ENCODE results near the gene DBH.

Gene DBH

GRCh38 chr9:133666387-133666786 lies 30.2 kb downstream of the DBH start:
- no peak overlapping the region for H2BK5ac ChIP-seq (ENCODE audit: low read length)
- no peak for DNase-seq (ENCODE audit: low spot score)
- WGBS, 2 donors (ENCODE audit: extremely low coverage in 2 of 2, insufficient read length in 2 of 2, insufficient replicate concordance in 1 of 2) = no CpG with 5 or more reads among the region's 9 CpGs
- no peak overlapping the region for H3K27ac ChIP-seq (replicated peaks; ENCODE audit: low read length)
- no peaks in the 10 kb centered on the region for H3K36me3 ChIP-seq (replicated peaks in 1 of 2; ENCODE audit: control insufficient read depth in 2 of 2, insufficient read depth in 2 of 2, low read length in 2 of 2)
- no peak overlapping the region for H2BK12ac ChIP-seq (ENCODE audit: low read length)
- H3K18ac ChIP-seq (ENCODE audit: low read length) = peak overlapping the region; percentile 76
- no peak overlapping the region for H3K4me2 ChIP-seq (ENCODE audit: insufficient read depth, low read length, poor library complexity, severe bottlenecking)
- H3K4ac ChIP-seq (ENCODE audit: low read length) = no peak overlapping the region
- H3K14ac ChIP-seq (ENCODE audit: low read length) = no peak overlapping the region
- no peak overlapping the region for H4K91ac ChIP-seq (ENCODE audit: low read depth, low read length, poor library complexity)
- H3K9me3 ChIP-seq (replicated peaks in 1 of 2; ENCODE audit: control insufficient read depth in 2 of 2, insufficient read depth in 1 of 2, low read depth in 1 of 2, low read length in 2 of 2) = no peaks in the 10 kb centered on the region
- H4K8ac ChIP-seq (ENCODE audit: low read depth, low read length) = no peak overlapping the region
- no peaks in the 10 kb centered on the region for H3K27me3 ChIP-seq (ENCODE audit: control insufficient read depth in 3 of 3, insufficient read depth in 3 of 3, low read depth in 1 of 3, low read length in 3 of 3)
- H3K4me1 ChIP-seq (ENCODE audit: control insufficient read depth in 2 of 2, insufficient read depth in 1 of 2, low read depth in 1 of 2, low read length in 2 of 2) = no peaks in the 10 kb centered on the region
- no peak overlapping the region for H2BK120ac ChIP-seq (ENCODE audit: low read depth, low read length)
- peak overlapping the region; percentile 44 for H3K9ac ChIP-seq (ENCODE audit: low read depth, low read length, poor library complexity)
- H2AFZ ChIP-seq (ENCODE audit: low read length) = no peak overlapping the region
- H2AK5ac ChIP-seq (ENCODE audit: low read depth, low read length) = peak overlapping the region; percentile 75
- no peak overlapping the region for H3K4me3 ChIP-seq (ENCODE audit: low read length in 2 of 2)
- H3K79me1 ChIP-seq (ENCODE audit: low read depth, low read length) = no peaks in the 10 kb centered on the region
- peak overlapping the region; percentile 55 for H2BK15ac ChIP-seq (ENCODE audit: low read length)
- no peak overlapping the region for H3K23ac ChIP-seq (ENCODE audit: low read depth, low read length, poor library complexity)

GRCh38 chr9:133666845-133667244 lies 30.7 kb downstream of the DBH start:
- peak overlapping the region; percentile 55 for H2BK15ac ChIP-seq (ENCODE audit: low read length)

GRCh38 chr9:133667759-133668450 lies 31.7 kb downstream of the DBH start:
- Histone ChIP-seq H2BK15ac (ENCODE audit: low read length) (no peak overlapping the region), H3K27ac (replicated peaks; ENCODE audit: low read length) (no peak overlapping the region), H2AFZ (ENCODE audit: low read length) (no peak overlapping the region), H2AK5ac (ENCODE audit: low read depth, low read length) (peak overlapping the region; percentile 1), H3K4me2 (ENCODE audit: insufficient read depth, low read length, poor library complexity, severe bottlenecking) (no peak overlapping the region), H3K27me3 (ENCODE audit: control insufficient read depth in 3 of 3, insufficient read depth in 3 of 3, low read depth in 1 of 3, low read length in 3 of 3) (no peaks in the 10 kb centered on the region), H3K36me3 (replicated peaks in 1 of 2; ENCODE audit: control insufficient read depth in 2 of 2, insufficient read depth in 2 of 2, low read length in 2 of 2) (no peaks in the 10 kb centered on the region), H3K18ac (ENCODE audit: low read length) (peak overlapping the region; percentile 71), H3K9ac (ENCODE audit: low read depth, low read length, poor library complexity) (no peak overlapping the region), H3K4me1 (ENCODE audit: control insufficient read depth in 2 of 2, insufficient read depth in 1 of 2, low read depth in 1 of 2, low read length in 2 of 2) (no peaks in the 10 kb centered on the region), H2BK5ac (ENCODE audit: low read length) (no peak overlapping the region), H4K91ac (ENCODE audit: low read depth, low read length, poor library complexity) (no peak overlapping the region), H3K4ac (ENCODE audit: low read length) (peak overlapping the region; percentile 37), H3K14ac (ENCODE audit: low read length) (no peak overlapping the region), H3K79me1 (ENCODE audit: low read depth, low read length) (no peaks in the 10 kb centered on the region), H3K23ac (ENCODE audit: low read depth, low read length, poor library complexity) (peak overlapping the region; percentile 11), H3K4me3 (ENCODE audit: low read length in 2 of 2) (no peak overlapping the region), H2BK12ac (ENCODE audit: low read length) (peak overlapping the region; percentile 73), H4K8ac (ENCODE audit: low read depth, low read length) (no peak overlapping the region), H3K9me3 (replicated peaks in 1 of 2; ENCODE audit: control insufficient read depth in 2 of 2, insufficient read depth in 1 of 2, low read depth in 1 of 2, low read length in 2 of 2) (no peaks in the 10 kb centered on the region), H2BK120ac (ENCODE audit: low read depth, low read length) (no peak overlapping the region)
- no peak for DNase-seq (ENCODE audit: low spot score)
- WGBS, 2 donors (ENCODE audit: extremely low coverage in 2 of 2, insufficient read length in 2 of 2, insufficient replicate concordance in 1 of 2) = no CpG with 5 or more reads among the region's 17 CpGs

More at GRCh38 chr9:133666845-133667244, 30.7 kb downstream of the DBH start:
- peak overlapping the region; percentile 76 for H3K18ac ChIP-seq (ENCODE audit: low read length)
- H2AFZ ChIP-seq (ENCODE audit: low read length) = no peak overlapping the region
- H2BK12ac ChIP-seq (ENCODE audit: low read length) = no peak overlapping the region
- H2BK5ac ChIP-seq (ENCODE audit: low read length) = no peak overlapping the region
- DNase-seq (ENCODE audit: low spot score) = no peak
- no peaks in the 10 kb centered on the region for H3K27me3 ChIP-seq (ENCODE audit: control insufficient read depth in 3 of 3, insufficient read depth in 3 of 3, low read depth in 1 of 3, low read length in 3 of 3)
- H3K23ac ChIP-seq (ENCODE audit: low read depth, low read length, poor library complexity) = no peak overlapping the region
- no peak overlapping the region for H3K4me2 ChIP-seq (ENCODE audit: insufficient read depth, low read length, poor library complexity, severe bottlenecking)
- H2AK5ac ChIP-seq (ENCODE audit: low read depth, low read length) = no peak overlapping the region
- no peak overlapping the region for H4K91ac ChIP-seq (ENCODE audit: low read depth, low read length, poor library complexity)
- H3K4me3 ChIP-seq (ENCODE audit: low read length in 2 of 2) = no peak overlapping the region
- WGBS, 2 donors (ENCODE audit: extremely low coverage in 2 of 2, insufficient read length in 2 of 2, insufficient replicate concordance in 1 of 2) = no CpG with 5 or more reads among the region's 11 CpGs
- no peak overlapping the region for H3K9ac ChIP-seq (ENCODE audit: low read depth, low read length, poor library complexity)
- H3K27ac ChIP-seq (replicated peaks; ENCODE audit: low read length) = no peak overlapping the region
- no peaks in the 10 kb centered on the region for H3K4me1 ChIP-seq (ENCODE audit: control insufficient read depth in 2 of 2, insufficient read depth in 1 of 2, low read depth in 1 of 2, low read length in 2 of 2)
- no peak overlapping the region for H2BK120ac ChIP-seq (ENCODE audit: low read depth, low read length)
- no peaks in the 10 kb centered on the region for H3K9me3 ChIP-seq (replicated peaks in 1 of 2; ENCODE audit: control insufficient read depth in 2 of 2, insufficient read depth in 1 of 2, low read depth in 1 of 2, low read length in 2 of 2)
- H3K4ac ChIP-seq (ENCODE audit: low read length) = no peak overlapping the region
- H3K36me3 ChIP-seq (replicated peaks in 1 of 2; ENCODE audit: control insufficient read depth in 2 of 2, insufficient read depth in 2 of 2, low read length in 2 of 2) = no peaks in the 10 kb centered on the region
- H3K14ac ChIP-seq (ENCODE audit: low read length) = no peak overlapping the region
- H3K79me1 ChIP-seq (ENCODE audit: low read depth, low read length) = no peaks in the 10 kb centered on the region
- no peak overlapping the region for H4K8ac ChIP-seq (ENCODE audit: low read depth, low read length)

- Histone ChIP-seq H2BK12ac (ENCODE audit: low read length) (no peak overlapping the region), H3K4me3 (ENCODE audit: low read length in 2 of 2) (no peak overlapping the region), H3K4me2 (ENCODE audit: insufficient read depth, low read length, poor library complexity, severe bottlenecking) (no peak overlapping the region), H2BK5ac (ENCODE audit: low read length) (no peak overlapping the region), H2AK5ac (ENCODE audit: low read depth, low read length) (peak overlapping the region; percentile 83), H3K4me1 (ENCODE audit: control insufficient read depth in 2 of 2, insufficient read depth in 1 of 2, low read depth in 1 of 2, low read length in 2 of 2) (peaks cover 4 to 5% of the 10 kb centered on the region in 2 donors), H2BK120ac (ENCODE audit: low read depth, low read length) (no peak overlapping the region), H3K27ac (replicated peaks; ENCODE audit: low read length) (no peak overlapping the region), H2BK15ac (ENCODE audit: low read length) (peak overlapping the region; percentile 49), H3K27me3 (ENCODE audit: control insufficient read depth in 3 of 3, insufficient read depth in 3 of 3, low read depth in 1 of 3, low read length in 3 of 3) (no peaks in the 10 kb centered on the region), H3K23ac (ENCODE audit: low read depth, low read length, poor library complexity) (no peak overlapping the region), H4K8ac (ENCODE audit: low read depth, low read length) (no peak overlapping the region), H3K9me3 (replicated peaks in 1 of 2; ENCODE audit: control insufficient read depth in 2 of 2, insufficient read depth in 1 of 2, low read depth in 1 of 2, low read length in 2 of 2) (no peaks in the 10 kb centered on the region), H3K14ac (ENCODE audit: low read length) (no peak overlapping the region), H3K4ac (ENCODE audit: low read length) (no peak overlapping the region), H2AFZ (ENCODE audit: low read length) (no peak overlapping the region), H3K79me1 (ENCODE audit: low read depth, low read length) (no peaks in the 10 kb centered on the region), H3K9ac (ENCODE audit: low read depth, low read length, poor library complexity) (no peak overlapping the region), H3K18ac (ENCODE audit: low read length) (peak overlapping the region; percentile 38), H4K91ac (ENCODE audit: low read depth, low read length, poor library complexity) (no peak overlapping the region), H3K36me3 (replicated peaks in 1 of 2; ENCODE audit: control insufficient read depth in 2 of 2, insufficient read depth in 2 of 2, low read length in 2 of 2) (no peaks in the 10 kb centered on the region)
- no CpG with 5 or more reads among the region's 16 CpGs for WGBS, 2 donors (ENCODE audit: extremely low coverage in 2 of 2, insufficient read length in 2 of 2, insufficient replicate concordance in 1 of 2)
- DNase-seq (ENCODE audit: low spot score) = no peak
Measured at GRCh38 chr9:133669182-133669801, 33.1 kb downstream of the DBH start.

Data from neuronal stem cell (in vitro differentiated cells).